Femur (tissue), 1 donor: ENCODE results near the gene CCDC154.
A peak's percentile ranks its signal among the peaks of the same experiment; 100 is the strongest.
"Not testable (repeated sequence)": the region's sequence is repeated elsewhere in the genome, so short reads cannot be mapped to it uniquely, and the experiment has no call there.

ENCODE experiments used
- DNase-seq: peaks from one replicate; pipeline ENCODE4 v3.0.0-alpha.2; 2017

Gene CCDC154, protein sequence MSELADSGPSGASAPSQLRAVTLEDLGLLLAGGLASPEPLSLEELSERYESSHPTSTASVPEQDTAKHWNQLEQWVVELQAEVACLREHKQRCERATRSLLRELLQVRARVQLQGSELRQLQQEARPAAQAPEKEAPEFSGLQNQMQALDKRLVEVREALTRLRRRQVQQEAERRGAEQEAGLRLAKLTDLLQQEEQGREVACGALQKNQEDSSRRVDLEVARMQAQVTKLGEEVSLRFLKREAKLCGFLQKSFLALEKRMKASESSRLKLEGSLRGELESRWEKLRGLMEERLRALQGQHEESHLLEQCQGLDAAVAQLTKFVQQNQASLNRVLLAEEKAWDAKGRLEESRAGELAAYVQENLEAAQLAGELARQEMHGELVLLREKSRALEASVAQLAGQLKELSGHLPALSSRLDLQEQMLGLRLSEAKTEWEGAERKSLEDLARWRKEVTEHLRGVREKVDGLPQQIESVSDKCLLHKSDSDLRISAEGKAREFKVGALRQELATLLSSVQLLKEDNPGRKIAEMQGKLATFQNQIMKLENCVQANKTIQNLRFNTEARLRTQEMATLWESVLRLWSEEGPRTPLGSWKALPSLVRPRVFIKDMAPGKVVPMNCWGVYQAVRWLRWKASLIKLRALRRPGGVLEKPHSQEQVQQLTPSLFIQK

GRCh38 chr16:1443980-1444729, at the start of gene CCDC154:
CCDC154 (minus strand) TSS chr16:1444556; CDS start chr16:1444322, 234 bp downstream.
- no peak for DNase-seq

DNA sequence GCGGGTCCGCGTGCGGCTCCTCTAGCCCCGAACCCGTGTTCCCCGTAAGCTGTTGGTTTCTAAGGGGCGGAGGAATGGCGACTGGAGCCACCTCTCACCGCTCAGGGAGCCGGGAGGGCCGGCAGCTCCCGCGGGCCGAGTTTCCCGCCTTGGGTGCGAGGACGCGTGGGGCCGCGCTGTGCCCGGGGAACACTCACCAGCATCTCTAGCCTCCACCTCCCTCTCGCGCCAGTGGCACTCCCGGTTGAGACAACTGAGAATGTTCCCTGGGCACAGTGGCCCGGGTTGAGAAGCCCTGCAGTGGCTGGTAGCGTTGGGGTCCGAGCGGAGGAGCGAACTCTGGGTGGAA, 49.4 kb upstream of the CCDC154 start:
- DNase-seq, result no peak

GRCh38 chr16:1492923-1493745, 48.8 kb upstream of the CCDC154 start, which contains the start of gene TELO2:
TELO2 (plus strand) TSS chr16:1493360; CDS start chr16:1494282, 922 bp downstream.
- peak; percentile 91 for DNase-seq

DNA sequence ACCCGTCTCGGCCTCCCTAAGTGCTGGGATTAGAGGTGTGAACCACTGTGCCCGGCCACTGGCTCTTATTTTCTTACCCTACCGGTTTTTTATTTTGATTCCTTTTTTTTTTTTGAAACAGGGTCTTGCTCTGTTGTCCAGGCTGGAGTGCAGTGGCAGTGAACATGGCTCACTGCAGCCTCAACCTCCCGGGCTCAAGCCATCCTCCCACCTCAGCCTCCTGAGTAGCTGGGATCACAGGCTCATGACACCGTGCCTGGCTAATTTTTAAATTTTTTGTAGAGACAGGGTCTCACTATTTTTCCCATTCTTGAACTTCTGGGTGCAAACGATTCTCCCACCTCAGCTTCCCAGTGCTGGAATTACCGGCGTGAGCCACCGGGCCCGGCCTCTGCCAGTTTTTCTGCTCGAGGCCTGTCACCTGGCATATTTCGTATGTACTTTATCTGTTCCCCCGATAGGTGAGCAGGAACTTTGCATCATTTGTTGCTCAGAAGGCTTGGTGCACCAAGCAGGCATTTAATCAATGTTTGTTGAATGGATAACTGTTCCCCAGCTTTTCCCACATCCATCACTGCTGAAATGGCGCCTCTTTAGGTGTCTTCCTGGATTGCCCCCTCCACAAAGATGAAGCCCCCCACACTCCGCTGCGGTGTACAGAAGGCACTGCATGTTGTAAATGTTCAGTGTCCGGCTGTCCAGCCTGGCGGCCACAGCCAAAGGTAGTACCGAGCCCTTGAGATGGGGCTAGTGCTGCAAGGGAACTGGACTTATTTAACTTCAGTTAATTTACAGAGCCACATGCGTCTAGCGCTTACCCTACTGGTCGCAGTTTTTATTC, 47.9 kb upstream of the CCDC154 start:
- no peak for DNase-seq

GRCh38 chr16:1491327-1491726, 47.0 kb upstream of the CCDC154 start:
- DNase-seq, result no peak

- no peak for DNase-seq
Measured at GRCh38 chr16:1489077-1489476, 44.7 kb upstream of the CCDC154 start.

GRCh38 chr16:1488619-1489018, 44.3 kb upstream of the CCDC154 start, which contains the start of gene PTX4:
PTX4 (minus strand) TSS chr16:1488944; CDS start chr16:1488909, 35 bp downstream.
- DNase-seq, result no peak

DNA sequence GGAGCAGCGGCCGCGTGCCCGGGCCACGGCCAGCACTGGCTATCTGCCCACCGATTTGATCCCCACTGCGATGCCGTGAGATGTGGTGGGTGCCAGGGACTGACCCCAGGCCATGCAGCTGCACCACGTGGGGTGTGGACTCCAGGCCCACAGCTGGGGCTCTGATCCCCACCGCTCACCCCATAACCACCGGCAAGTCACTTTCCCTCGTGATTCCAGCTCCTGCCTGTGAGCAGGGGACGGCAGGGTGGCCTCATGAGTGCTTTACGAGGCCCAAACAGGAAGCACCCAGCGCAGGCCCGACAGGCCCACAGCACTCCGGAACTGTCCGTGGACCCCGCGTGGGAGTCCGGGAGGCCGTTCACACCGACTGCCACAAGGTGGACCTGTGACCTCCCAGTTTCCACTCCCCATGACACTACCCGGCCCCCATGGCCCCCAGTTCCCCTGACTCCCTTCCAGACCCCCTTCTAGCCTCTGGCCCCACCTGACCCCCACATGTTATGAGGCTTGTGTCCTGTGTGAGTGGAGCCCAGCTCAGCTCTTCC, 43.8 kb upstream of the CCDC154 start:
- no peak for DNase-seq

GRCh38 chr16:1487395-1488053, 43.2 kb upstream of the CCDC154 start:
- DNase-seq, result no peak

- no peak for DNase-seq
Measured at GRCh38 chr16:1486551-1487390, 42.4 kb upstream of the CCDC154 start.

GRCh38 chr16:1485847-1486496, 41.6 kb upstream of the CCDC154 start:
- no peak for DNase-seq

- DNase-seq, result no peak
Measured at GRCh38 chr16:1481906-1482835, 37.8 kb upstream of the CCDC154 start.

DNA sequence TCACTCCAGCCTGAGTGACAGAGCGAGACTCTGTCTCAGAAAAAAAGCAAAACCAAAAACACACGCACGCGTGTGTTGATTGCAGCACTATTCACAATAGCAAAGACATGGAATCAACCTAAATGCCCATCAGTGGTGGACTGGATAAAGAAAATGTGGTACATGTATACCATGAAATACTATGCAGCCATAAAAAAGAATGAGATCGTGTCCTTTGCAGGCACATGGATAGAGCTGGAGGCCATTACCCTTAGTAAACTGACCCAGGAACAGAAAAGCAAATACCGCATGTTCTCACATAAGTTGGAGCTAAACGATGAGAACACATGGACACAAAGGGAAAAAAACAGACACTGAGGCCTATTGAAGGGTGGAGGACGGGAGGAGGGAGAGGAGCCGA, 34.6 kb upstream of the CCDC154 start:
- not testable (repeated sequence) for DNase-seq

- DNase-seq, result no peak
Measured at GRCh38 chr16:1477033-1477432, 32.7 kb upstream of the CCDC154 start.

GRCh38 chr16:1475552-1476114, 31.3 kb upstream of the CCDC154 start:
- no peak for DNase-seq

- DNase-seq, result peak; percentile 93
Measured at GRCh38 chr16:1474796-1475551, 30.6 kb upstream of the CCDC154 start, which contains the start of gene CLCN7. CLCN7 (minus strand) TSS chr16:1475028; CDS start chr16:1474974, 54 bp downstream.
